GM23248 (cell line): ENCODE results near the gene PNPLA2. TPM values are rescaled to one million over a fixed set of nuclear protein-coding genes. Genes with fewer than 3 reads are reported as not detected.
A peak's percentile ranks its signal among the peaks of the same experiment; 100 is the strongest.

Source experiments
- DNase-seq: peaks from one replicate; pipeline ENCODE4 v3.0.0-alpha.2; 2015
- H2AFZ ChIP-seq: fragments of 200-600 bp; sonication (generic); 2 replicates; pipeline ENCODE4 v1.6.1; 2016; ENCODE audit warnings: antibody characterized with exemption
- H3F3A ChIP-seq: fragments of 200-600 bp; sonication (generic); 2 replicates; pipeline ENCODE4 v1.6.1; 2016; ENCODE audit warnings: mild to moderate bottlenecking, antibody characterized with exemption, mixed run types; ENCODE audit not compliant: insufficient read depth
- H3K27ac ChIP-seq: fragments of 200-600 bp; sonication (generic); 2 replicates; pipeline ENCODE4 v1.5.1; 2016; ENCODE audit warnings: mild to moderate bottlenecking
- H3K27me3 ChIP-seq: fragments of 200-600 bp; sonication (generic); replicated peaks from 2 replicates; pipeline ENCODE4 v1.6.1; 2016; ENCODE audit warnings: mild to moderate bottlenecking; ENCODE audit not compliant: insufficient read depth
- H3K36me3 ChIP-seq: fragments of 200-600 bp; sonication (generic); 2 replicates; pipeline ENCODE4 v1.6.1; 2016; ENCODE audit warnings: low read depth, mild to moderate bottlenecking
- H3K4me1 ChIP-seq: fragments of 200-600 bp; sonication (generic); 2 replicates; pipeline ENCODE4 v1.6.1; 2016; ENCODE audit warnings: mild to moderate bottlenecking; ENCODE audit not compliant: insufficient read depth
- H3K4me2 ChIP-seq: fragments of 200-600 bp; sonication (generic); one replicate; pipeline ENCODE4 v1.6.1; 2016; ENCODE audit warnings: mild to moderate bottlenecking; ENCODE audit not compliant: unreplicated experiment
- H3K4me3 ChIP-seq: fragments of 200-600 bp; sonication (generic); 2 replicates; pipeline ENCODE4 v1.5.1; 2016; ENCODE audit warnings: mild to moderate bottlenecking
- H3K79me2 ChIP-seq: fragments of 200-600 bp; sonication (generic); 2 replicates; pipeline ENCODE4 v1.6.1; 2016; ENCODE audit warnings: mild to moderate bottlenecking; ENCODE audit not compliant: insufficient read depth
- H3K9ac ChIP-seq: fragments of 200-600 bp; sonication (generic); 2 replicates; pipeline ENCODE4 v1.6.1; 2016; ENCODE audit warnings: mild to moderate bottlenecking
- H3K9me2 ChIP-seq: fragments of 200-600 bp; sonication (generic); 2 replicates; pipeline ENCODE4 v1.6.1; 2016; ENCODE audit warnings: mixed run types, mild to moderate bottlenecking, moderate library complexity; ENCODE audit not compliant: insufficient read depth
- H3K9me3 ChIP-seq: fragments of 200-600 bp; sonication (generic); one replicate; pipeline ENCODE4 v1.6.1; 2017; ENCODE audit warnings: low read depth
- H4K20me1 ChIP-seq: fragments of 200-600 bp; sonication (generic); 2 replicates; pipeline ENCODE4 v1.6.0; 2016; ENCODE audit not compliant: insufficient read depth
- EZH2 ChIP-seq: fragments of 200-600 bp; sonication (generic); IDR thresholded peaks from 2 replicates; pipeline ENCODE4 v1.6.1; 2018; ENCODE audit warnings: antibody characterized with exemption, mild to moderate bottlenecking; ENCODE audit not compliant: insufficient read depth, poor library complexity, severe bottlenecking
- EZH2phosphoT487 ChIP-seq: fragments of 200-600 bp; sonication (generic); IDR thresholded peaks from 2 replicates; pipeline ENCODE4 v1.6.1; 2018; ENCODE audit warnings: antibody characterized with exemption, moderate library complexity, mild to moderate bottlenecking, low read depth; ENCODE audit not compliant: insufficient read depth
- WGBS, 2 experiments: methylation state at CpG; one replicate each; pipeline ENCODE4 v1.1.6; 2015 to 2017; ENCODE audit warnings: low lambda C conversion rate in 2 of 2, low coverage in 1 of 2; ENCODE audit errors: missing lambda C conversion rate in 2 of 2; 5-methylcytosine and 5-hydroxymethylcytosine counted together
- in situ Hi-C: fragments of 300-500 bp; cut with MboI; formaldehyde crosslinking; loops from 2 replicates; pipeline ENCODE4 v1.15.0; 2020
- polyA plus RNA-seq: library from polyadenylated mRNA; unstranded; fragments of >200 nt; fragmentation: Nextera tagmentation; extraction: Ambion mirVana; gene quantifications from 2 replicates; pipeline ENCODE4 v1.2.1, GENCODE V29; 2016
- total RNA-seq: library from RNA; depleted of rRNA; stranded (reverse); fragments of >200 nt; shearing (Covaris generic); gene quantifications from 2 replicates; pipeline ENCODE4 v1.2.3, GENCODE V29; 2014

PNPLA2 gene
- total and polyA plus RNA-seq, 2 experiments from 2014 or later, result 38.7 to 87.6 TPM

GRCh38 chr11:774873-775592 lies 43.7 kb upstream of the PNPLA2 start:
- Histone ChIP-seq H3K9me3 (no peaks in the 10 kb centered on the region), H3K27me3 (no peaks in the 10 kb centered on the region), H3F3A (no peaks in the 10 kb centered on the region), H3K4me2 (peak overlapping the region; percentile 88), H3K9ac (peak overlapping the region; percentile 94), H3K79me2 (peaks cover 89% of the 10 kb centered on the region), H3K4me1 (peaks cover 15% of the 10 kb centered on the region), H3K9me2 (no peaks in the 10 kb centered on the region), H3K4me3 (peak overlapping the region; percentile 86), H2AFZ (no peak overlapping the region), H3K27ac (peak overlapping the region; percentile 16; the same call in 1 of the 2 replicates), H3K36me3 (peaks cover 6% of the 10 kb centered on the region; the same call in 1 of the 2 replicates), H4K20me1 (no peaks in the 10 kb centered on the region)
- peak; percentile 78 for DNase-seq
- in situ Hi-C loops, result no loop called here
- TF ChIP-seq EZH2phosphoT487, result no peak
- no peak for TF ChIP-seq EZH2
- 44 to 49% methylated on average over 19 to 20 of the region's 20 CpGs for WGBS, 2 experiments

GRCh38 chr11:776263-776560 lies 42.5 kb upstream of the PNPLA2 start:
- no peak overlapping the region for H2AFZ ChIP-seq
- TF ChIP-seq EZH2 (no peak), EZH2phosphoT487 (no peak)
- H3K27ac ChIP-seq, result peak overlapping the region; percentile 54
- 0 out of 2 replicates have a peak, but pooled peaks cover under 1% of the 10 kb centered on the region for H3F3A ChIP-seq
- no peaks in the 10 kb centered on the region for H4K20me1 ChIP-seq
- H3K79me2 ChIP-seq, result peaks cover 87% of the 10 kb centered on the region
- H3K36me3 ChIP-seq, result no peaks in the 10 kb centered on the region
- H3K27me3 ChIP-seq, result no peaks in the 10 kb centered on the region
- 5 to 9% methylated on average over 11 of the region's 11 CpGs for WGBS, 2 experiments
- peak overlapping the region; percentile 86 for H3K4me3 ChIP-seq
- H3K4me2 ChIP-seq, result peak overlapping the region; percentile 88
- H3K4me1 ChIP-seq, result peaks cover 15% of the 10 kb centered on the region
- no peaks in the 10 kb centered on the region for H3K9me3 ChIP-seq
- in situ Hi-C loops, result no loop called here
- no peaks in the 10 kb centered on the region for H3K9me2 ChIP-seq
- DNase-seq, result peak; percentile 36
- H3K9ac ChIP-seq, result peak overlapping the region; percentile 94

GRCh38 chr11:776561-777287 lies 42.0 kb upstream of the PNPLA2 start:
- TF ChIP-seq EZH2phosphoT487, result no peak
- TF ChIP-seq EZH2, result no peak
- H3F3A ChIP-seq, result 0 out of 2 replicates have a peak, but pooled peaks cover 3% of the 10 kb centered on the region

GRCh38 chr11:777288-778255 lies 41.1 kb upstream of the PNPLA2 start, which contains the start of gene GATD1:
Gene GATD1, minus strand, starts transcription at chr11:777487. Its CDS starts 25 bp downstream, at chr11:777462.
- H3K9ac ChIP-seq, result peak within 1 kb of the TSS; percentile 94
- DNase-seq, result peak; percentile 96
- H3K4me1 ChIP-seq, result peaks cover 15% of the 10 kb centered on the region
- H3K79me2 ChIP-seq, result peaks cover 76% of the 10 kb centered on the region
- H3K9me2 ChIP-seq, result no peaks in the 10 kb centered on the region
- 1 to 3% methylated on average over 32 to 59 of the region's 110 CpGs for WGBS, 2 experiments
- peak within 1 kb of the TSS; percentile 84 for H2AFZ ChIP-seq
- H3K27me3 ChIP-seq, result no peaks in the 10 kb centered on the region
- H3K4me2 ChIP-seq, result peak within 1 kb of the TSS; percentile 88
- H3K9me3 ChIP-seq, result no peaks in the 10 kb centered on the region
- H3F3A ChIP-seq, result peaks cover 6% of the 10 kb centered on the region; the same call in 1 of the 2 replicates
- in situ Hi-C loops, result no loop called here
- peak within 1 kb of the TSS; percentile 56 for H3K27ac ChIP-seq
- H3K4me3 ChIP-seq, result peak within 1 kb of the TSS; percentile 86
- TF ChIP-seq EZH2phosphoT487, result no peak
- TF ChIP-seq EZH2, result no peak
- no peaks in the 10 kb centered on the region for H4K20me1 ChIP-seq
- no peaks in the 10 kb centered on the region for H3K36me3 ChIP-seq

More at GRCh38 chr11:776561-777287, 42.0 kb upstream of the PNPLA2 start:
- Histone ChIP-seq H2AFZ (peak overlapping the region; percentile 84; the same call in 1 of the 2 replicates), H3K36me3 (no peaks in the 10 kb centered on the region), H3K79me2 (peaks cover 84% of the 10 kb centered on the region), H3K27me3 (no peaks in the 10 kb centered on the region), H3K9me3 (no peaks in the 10 kb centered on the region), H3K9me2 (no peaks in the 10 kb centered on the region), H3K4me3 (peak overlapping the region; percentile 86), H3K9ac (peak overlapping the region; percentile 94), H4K20me1 (no peaks in the 10 kb centered on the region), H3K4me1 (peaks cover 15% of the 10 kb centered on the region), H3K4me2 (peak overlapping the region; percentile 88), H3K27ac (peak overlapping the region; percentile 56)
- DNase-seq, result peak; percentile 73
- in situ Hi-C loops, result no loop called here
- 0 to 2% methylated on average over 38 to 60 of the region's 65 CpGs for WGBS, 2 experiments
